ENCODE measurements around the gene PTPRE.
A peak's percentile ranks its signal among the peaks of the same experiment; 100 is the strongest.

GRCh38 chr10:128066870-128067382 is 160.0 kb downstream of the PTPRE start:
- no peak for TF ChIP-seq POLR2A (IDR thresholded peaks at IDR 0.05; ENCODE audit: low read depth, low read length)
- TF ChIP-seq PAX5 (IDR thresholded peaks at IDR 0.05; ENCODE audit: insufficient read depth, low read length, severe bottlenecking) = no peak
- TF ChIP-seq TAF1 (IDR thresholded peaks at IDR 0.05; ENCODE audit: low read depth, low read length) = no peak
- TF ChIP-seq POLR2AphosphoS5 (IDR thresholded peaks at IDR 0.05; ENCODE audit: low read depth, low read length) = 0 out of 2 replicates have a peak, but pooled peaks have one; percentile 30
- TF ChIP-seq POU2F2 (IDR thresholded peaks at IDR 0.05; ENCODE audit: low read depth, low read length) = no peak; the same call in 1 of the 2 replicates
- no peak for TF ChIP-seq SPI1 (IDR thresholded peaks at IDR 0.05; ENCODE audit: low read depth, low read length)
